Lower leg skin (tissue), 3 donors: Measurements from ENCODE around the gene WDR4.

Experiments
- POLR2A ChIP-seq, 2 donors: fragments of 450-650 bp; IDR thresholded peaks; one replicate each; pipeline ENCODE4 v1.6.1; 2016 to 2017; ENCODE audit warnings: antibody characterized with exemption in 2 of 2, mild to moderate bottlenecking in 1 of 2, moderate library complexity in 1 of 2
- TF ChIP-seq, protein P1 (sequence below), 3 donors: fragments of 450-650 bp; IDR thresholded peaks; one replicate each; pipeline ENCODE4 v1.5.1; 2016; ENCODE audit warnings: antibody characterized with exemption in 3 of 3, mild to moderate bottlenecking in 3 of 3, moderate library complexity in 2 of 3

DNA sequence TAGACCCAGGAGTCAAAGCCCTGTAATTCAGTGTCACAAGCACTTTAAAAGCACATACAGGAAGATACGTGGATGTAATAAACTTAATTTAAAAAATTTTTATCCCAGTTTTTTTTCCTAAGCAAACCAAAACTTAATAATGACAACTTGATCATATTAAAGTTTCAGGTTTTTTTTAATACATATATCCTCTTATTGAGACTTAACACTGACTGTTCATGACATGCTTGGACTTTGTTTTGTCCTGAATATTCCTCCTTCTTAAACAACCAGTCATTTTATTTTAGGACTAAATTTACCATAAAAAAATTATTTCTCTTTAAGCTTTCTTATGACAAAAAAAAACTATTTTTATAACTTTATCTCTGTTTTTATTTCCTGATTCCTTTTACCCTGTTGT is 64.1 kb downstream of the WDR4 start:
- TF ChIP-seq, protein P1, sequence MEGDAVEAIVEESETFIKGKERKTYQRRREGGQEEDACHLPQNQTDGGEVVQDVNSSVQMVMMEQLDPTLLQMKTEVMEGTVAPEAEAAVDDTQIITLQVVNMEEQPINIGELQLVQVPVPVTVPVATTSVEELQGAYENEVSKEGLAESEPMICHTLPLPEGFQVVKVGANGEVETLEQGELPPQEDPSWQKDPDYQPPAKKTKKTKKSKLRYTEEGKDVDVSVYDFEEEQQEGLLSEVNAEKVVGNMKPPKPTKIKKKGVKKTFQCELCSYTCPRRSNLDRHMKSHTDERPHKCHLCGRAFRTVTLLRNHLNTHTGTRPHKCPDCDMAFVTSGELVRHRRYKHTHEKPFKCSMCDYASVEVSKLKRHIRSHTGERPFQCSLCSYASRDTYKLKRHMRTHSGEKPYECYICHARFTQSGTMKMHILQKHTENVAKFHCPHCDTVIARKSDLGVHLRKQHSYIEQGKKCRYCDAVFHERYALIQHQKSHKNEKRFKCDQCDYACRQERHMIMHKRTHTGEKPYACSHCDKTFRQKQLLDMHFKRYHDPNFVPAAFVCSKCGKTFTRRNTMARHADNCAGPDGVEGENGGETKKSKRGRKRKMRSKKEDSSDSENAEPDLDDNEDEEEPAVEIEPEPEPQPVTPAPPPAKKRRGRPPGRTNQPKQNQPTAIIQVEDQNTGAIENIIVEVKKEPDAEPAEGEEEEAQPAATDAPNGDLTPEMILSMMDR (IDR thresholded peaks at IDR 0.05), result no peak
- no peak for TF ChIP-seq POLR2A (IDR thresholded peaks at IDR 0.05)
